ENCODE results near the gene RNF130.
"Not testable (repeated sequence)": the region's sequence is repeated elsewhere in the genome, so short reads cannot be mapped to it uniquely, and the experiment has no call there.

The RNF130 gene

GRCh38 chr5:179967489-179967888 is 104.1 kb downstream of the RNF130 start:
- DNase-seq: no peak

- no peak for DNase-seq
Observed at GRCh38 chr5:179964015-179964414, 107.5 kb downstream of the RNF130 start.

- DNase-seq: no peak
Observed at GRCh38 chr5:179963375-179963774, 108.2 kb downstream of the RNF130 start.

GRCh38 chr5:179960204-179960831 is 111.2 kb downstream of the RNF130 start:
- no peak for DNase-seq

- no peak for DNase-seq
Observed at GRCh38 chr5:179959641-179960040, 111.9 kb downstream of the RNF130 start.

- not testable (repeated sequence) for DNase-seq
Observed at GRCh38 chr5:179959118-179959517, 112.4 kb downstream of the RNF130 start.

GRCh38 chr5:179955630-179956029 is 115.9 kb downstream of the RNF130 start:
- DNase-seq: no peak

GRCh38 chr5:179955062-179955461 is 116.5 kb downstream of the RNF130 start:
- DNase-seq: no peak

GRCh38 chr5:179954434-179954833 is 117.1 kb downstream of the RNF130 start:
- DNase-seq: no peak

- no peak for DNase-seq
Observed at GRCh38 chr5:179953987-179954386, 117.6 kb downstream of the RNF130 start.

- DNase-seq: no peak
Observed at GRCh38 chr5:179936976-179937681, 134.4 kb downstream of the RNF130 start.

- DNase-seq: no peak
Observed at GRCh38 chr5:179930788-179931473, 140.6 kb downstream of the RNF130 start.

- DNase-seq: no peak
Observed at GRCh38 chr5:179927824-179928223, 143.7 kb downstream of the RNF130 start.

- DNase-seq: no peak
Observed at GRCh38 chr5:179926657-179927056, 144.9 kb downstream of the RNF130 start.

- no peak for DNase-seq
Observed at GRCh38 chr5:179923436-179923835, 148.1 kb downstream of the RNF130 start.

- DNase-seq: no peak
Observed at GRCh38 chr5:179920175-179920574, 151.4 kb downstream of the RNF130 start.

GRCh38 chr5:179919487-179920060 is 152.0 kb downstream of the RNF130 start:
- no peak for DNase-seq

GRCh38 chr5:179918742-179919486 is 152.6 kb downstream of the RNF130 start:
- no peak for DNase-seq

- DNase-seq: no peak
Observed at GRCh38 chr5:179916523-179916922, 155.0 kb downstream of the RNF130 start.

- DNase-seq: no peak
Observed at GRCh38 chr5:179915406-179915935, 156.1 kb downstream of the RNF130 start.

GRCh38 chr5:179914032-179914755 is 157.4 kb downstream of the RNF130 start:
- DNase-seq: no peak

- no peak for DNase-seq
Observed at GRCh38 chr5:179913461-179913860, 158.1 kb downstream of the RNF130 start.
